Measurements from ENCODE around the gene MAN1A2. TPM values are rescaled to one million over a fixed set of nuclear protein-coding genes. Genes with fewer than 3 reads are reported as not detected.
"Not testable (repeated sequence)": the region's sequence is repeated elsewhere in the genome, so short reads cannot be mapped to it uniquely, and the experiment has no call there.

Gene MAN1A2
- total RNA-seq, 1 donor from 2014 or later, result 23.3 TPM

- DNase-seq, result no peak
- Histone ChIP-seq H3K4me1 (no peaks in the 10 kb centered on the region), H3K27me3 (ENCODE audit: low read depth) (no peaks in the 10 kb centered on the region), H3K4me3 (no peak overlapping the region), H3K36me3 (peaks cover 27% of the 10 kb centered on the region), H3K9me3 (replicated peaks) (no peaks in the 10 kb centered on the region), H3K27ac (replicated peaks) (no peak overlapping the region)
- intact Hi-C loops (cut with micrococcal nuclease), result no loop called here
- TF ChIP-seq CTCF (IDR thresholded peaks at IDR 0.05; ENCODE audit: borderline replicate concordance), result no peak
Measured at GRCh38 chr1:117467336-117467735, 100.1 kb downstream of the MAN1A2 start.

GRCh38 chr1:117473063-117473462 lies 105.8 kb downstream of the MAN1A2 start:
- H3K36me3 ChIP-seq, result peaks cover 50% of the 10 kb centered on the region
- no peaks in the 10 kb centered on the region for H3K4me1 ChIP-seq
- no peak overlapping the region for H3K4me3 ChIP-seq
- peaks cover 20% of the 10 kb centered on the region for H3K9me3 ChIP-seq (replicated peaks)
- no peak for TF ChIP-seq CTCF (IDR thresholded peaks at IDR 0.05; ENCODE audit: borderline replicate concordance)
- no peaks in the 10 kb centered on the region for H3K27me3 ChIP-seq (ENCODE audit: low read depth)
- H3K27ac ChIP-seq (replicated peaks), result no peak overlapping the region
- no peak for DNase-seq
- intact Hi-C loops (cut with micrococcal nuclease), result no loop called here

GRCh38 chr1:117475495-117475894 lies 108.2 kb downstream of the MAN1A2 start:
- H3K4me1 ChIP-seq; H3K27me3 ChIP-seq (ENCODE audit: low read depth); H3K27ac ChIP-seq (replicated peaks); intact Hi-C loops (cut with micrococcal nuclease); H3K4me3 ChIP-seq; DNase-seq: not testable (repeated sequence)
- peaks cover 34% of the 10 kb centered on the region for H3K36me3 ChIP-seq
- peaks cover 20% of the 10 kb centered on the region for H3K9me3 ChIP-seq (replicated peaks)

- no peaks in the 10 kb centered on the region for H3K4me1 ChIP-seq
- H3K27ac ChIP-seq (replicated peaks), result no peak overlapping the region
- DNase-seq, result no peak
- intact Hi-C loops (cut with micrococcal nuclease), result no loop called here
- H3K9me3 ChIP-seq (replicated peaks), result peaks cover 27% of the 10 kb centered on the region
- peaks cover 46% of the 10 kb centered on the region for H3K36me3 ChIP-seq
- TF ChIP-seq CTCF (IDR thresholded peaks at IDR 0.05; ENCODE audit: borderline replicate concordance), result no peak
- H3K4me3 ChIP-seq, result no peak overlapping the region
- H3K27me3 ChIP-seq (ENCODE audit: low read depth), result no peaks in the 10 kb centered on the region
Measured at GRCh38 chr1:117479086-117479485, 111.8 kb downstream of the MAN1A2 start.

GRCh38 chr1:117481410-117481809 lies 114.2 kb downstream of the MAN1A2 start:
- intact Hi-C loops (cut with micrococcal nuclease), result no loop called here
- Histone ChIP-seq H3K4me3 (no peak overlapping the region), H3K9me3 (replicated peaks) (peaks cover 11% of the 10 kb centered on the region), H3K27me3 (ENCODE audit: low read depth) (no peaks in the 10 kb centered on the region), H3K36me3 (peaks cover 40% of the 10 kb centered on the region), H3K4me1 (no peaks in the 10 kb centered on the region), H3K27ac (replicated peaks) (no peak overlapping the region)
- no peak for DNase-seq
- no peak for TF ChIP-seq CTCF (IDR thresholded peaks at IDR 0.05; ENCODE audit: borderline replicate concordance)

GRCh38 chr1:117493906-117494305 lies 126.7 kb downstream of the MAN1A2 start:
- intact Hi-C loops (cut with micrococcal nuclease), result no loop called here

More at GRCh38 chr1:117493906-117494305, 126.7 kb downstream of the MAN1A2 start:
- Histone ChIP-seq H3K4me1 (no peaks in the 10 kb centered on the region), H3K27ac (replicated peaks) (no peak overlapping the region), H3K9me3 (replicated peaks) (no peaks in the 10 kb centered on the region), H3K36me3 (peaks cover 17% of the 10 kb centered on the region), H3K4me3 (no peak overlapping the region), H3K27me3 (ENCODE audit: low read depth) (no peaks in the 10 kb centered on the region)
- DNase-seq, result no peak
- TF ChIP-seq CTCF (IDR thresholded peaks at IDR 0.05; ENCODE audit: borderline replicate concordance), result no peak

Measured in left ventricle myocardium inferior (tissue), 1 donor.